Large intestine (tissue), 1 donor: Measurements from ENCODE around the gene TTL. TPM values are rescaled to one million over a fixed set of nuclear protein-coding genes. Genes with fewer than 3 reads are reported as not detected.

ENCODE experiments used
- polyA plus RNA-seq: library from polyadenylated mRNA; unstranded; fragments of 120-200 nt; gene quantifications from one replicate; pipeline ENCODE4 v1.2.1, GENCODE V29; 2013

The TTL gene
- polyA plus RNA-seq, 1 donor = 20.8 TPM

Other genes with a start within 250 kb of the TTL start
- gene ZC3H8, start 227.1 kb upstream of the TTL start, polyA plus RNA-seq = 16.2 TPM
- gene ZC3H6, start 206.6 kb upstream of the TTL start, polyA plus RNA-seq = 5.7 TPM
- gene RGPD8, start 48.5 kb upstream of the TTL start, polyA plus RNA-seq = 3.9 TPM
- 23.7 TPM for gene POLR1B, start 60.3 kb downstream of the TTL start, polyA plus RNA-seq
- 27.4 TPM for gene CHCHD5, start 102.5 kb downstream of the TTL start, polyA plus RNA-seq
- 42.1 TPM for gene SLC20A1, start 163.8 kb downstream of the TTL start, polyA plus RNA-seq
- gene NT5DC4, start 238.9 kb downstream of the TTL start, polyA plus RNA-seq = 2.6 TPM